Heart right ventricle (tissue), 16 donors: ENCODE measurements around the gene ZNF292. TPM values are rescaled to one million over a fixed set of nuclear protein-coding genes. Genes with fewer than 3 reads are reported as not detected.

Experiments
- ATAC-seq, 8 donors: fragments of 200-7000 bp; cut with Tn5 transposase; one replicate each; pipeline ENCODE4 v1.9.1; 2020; ENCODE audit warnings: mild to moderate bottlenecking in 8 of 8, moderate library complexity in 8 of 8, moderate number of reproducible peaks in 1 of 8
- DNase-seq, 2 donors: peaks; one replicate each; pipeline ENCODE4 v3.0.0-alpha.2; 2020
- H3K27ac ChIP-seq, 10 donors: fragments of 200-600 bp; sonication (generic) in 2 of 10; one replicate each; pipeline versions ENCODE4 v1.5.0 to v1.8.0; 2020 to 2022; ENCODE audit warnings: mild to moderate bottlenecking in 3 of 10
- H3K27me3 ChIP-seq, 7 donors: fragments of 200-600 bp; one replicate each; pipeline ENCODE4 v1.8.0; 2021 to 2022; ENCODE audit warnings: mild to moderate bottlenecking in 2 of 7
- H3K36me3 ChIP-seq, 9 donors: fragments of 200-600 bp; sonication (generic) in 1 of 9; one replicate each; pipeline versions ENCODE4 v1.5.0 to v1.8.0; 2020 to 2022; ENCODE audit warnings: mild to moderate bottlenecking in 2 of 9
- H3K4me1 ChIP-seq, 9 donors: fragments of 200-600 bp; sonication (generic) in 1 of 9; one replicate each; pipeline versions ENCODE4 v1.5.0 to v1.8.0; 2020 to 2022; ENCODE audit warnings: mild to moderate bottlenecking in 4 of 9
- H3K4me3 ChIP-seq, 10 donors: fragments of 200-600 bp; sonication (generic) in 2 of 10; one replicate each; pipeline versions ENCODE4 v1.5.0 to v1.8.0; 2020 to 2022; ENCODE audit warnings: mild to moderate bottlenecking in 7 of 10, moderate library complexity in 2 of 10
- H3K9me3 ChIP-seq, 11 donors: fragments of 200-600 bp in 10 of 11; sonication (generic) in 2 of 11; one replicate each; pipeline versions ENCODE4 v1.5.0 to v1.8.0; 2013 to 2022; ENCODE audit warnings: mild to moderate bottlenecking in 2 of 11, control low read depth in 1 of 11, moderate library complexity in 1 of 11
- CTCF ChIP-seq, 9 donors: fragments of 200-600 bp; sonication (generic) in 2 of 9; IDR thresholded peaks; one replicate each; pipeline versions ENCODE4 v1.5.0 to v1.8.0; 2021 to 2022; ENCODE audit warnings: antibody characterized with exemption in 9 of 9, mild to moderate bottlenecking in 5 of 9, moderate library complexity in 1 of 9
- WGBS, 2 donors: extraction: QIAGEN DNeasy Blood & Tissue Kit; methylation state at CpG; one replicate each; pipeline ENCODE4 v1.1.7; 2013; ENCODE audit warnings: inconsistent platforms in 1 of 2; 5-methylcytosine and 5-hydroxymethylcytosine counted together
- intact Hi-C, 10 donors: fragments of 100-400 bp; cut with DNase I; formaldehyde crosslinking; loops; one replicate each; pipeline versions ENCODE4 v1.11.1 to v1.14.2; 2022
- polyA plus RNA-seq, 2 donors: library from polyadenylated mRNA; stranded (reverse); fragments of 200-250 nt; gene quantifications; one replicate each; pipeline ENCODE4 v1.2.3, GENCODE V29; 2013
- total RNA-seq, 10 donors: library from RNA; stranded (reverse); fragmentation: NEBNext Ultra II Directional in 3 of 10; extraction: Animal tissue kit (Norgen Biotek cat#: 25700) in 3 of 10; gene quantifications; one replicate each; pipeline versions ENCODE4 v1.2.1 to v1.2.4, GENCODE V29; 2021 to 2023
- donor health status: Arrhythmogenic right ventricular cardiomyopathy.
- donor health status: ischemic (EF 13 %, LVEDD 7.1; RV severe dilation, severe dysfunction).
- donor health status: healthy with polysubstance abuse.
- donor health status: DM: no; HTN: yes; CAD: no.
- donor health status: DM: no; HTN: no; CAD: no.
- donor health status: ischemic (EF 25% LVEDD 6.9; RV normal size, moderate dysfunction).
- donor health status: ischemic (EF 25% LVEDD 5.7; RV mildly dilated, moderate dysfunction).
- donor health status: healthy.
- donor health status: DM: yes; HTN: yes; CAD: no.
- donor health status: Ischemic cardiomyopathy.
- donor health status: ischemic (EF 35%, LVEDD 5.7; RV mildly dilated, moderate dysfunction).
- donor health status: nonischemic (EF 11% LVEDD 7.7; RV severe dilation, severe dysfunction).
- donor health status: DM: yes; HTN: yes; CAD: no.
- donor health status: PGD.
- donor health status: ischemic (EF 29% LVEDD 5.4; RV normal size, mild dysfunction).
- donor health status: nonischemic (EF 23%, LVEDD 6.1; RV moderate dilation, normal function).

Gene ZNF292
- total and polyA plus RNA-seq, 12 donors = 1.9 to 38.2 (median 31.3) TPM

GRCh38 chr6:87171938-87172633 lies 16.7 kb downstream of the ZNF292 start:
- TF ChIP-seq CTCF (IDR thresholded peaks at IDR 0.05) = no peak
- H3K27ac ChIP-seq = no peak overlapping the region
- DNase-seq (no peak), ATAC-seq (no peak)
- no peaks in the 10 kb centered on the region for H3K27me3 ChIP-seq
- H3K36me3 ChIP-seq = peaks cover 0 to 13% (median 0%) of the 10 kb centered on the region in 9 donors
- no peak overlapping the region for H3K4me3 ChIP-seq
- intact Hi-C loops = no loop called here
- WGBS, 2 donors = 68% methylated on average over 2 of the region's 2 CpGs
- peaks cover 0 to 70% (median 49%) of the 10 kb centered on the region in 9 donors for H3K4me1 ChIP-seq
- no peaks in the 10 kb centered on the region for H3K9me3 ChIP-seq

- TF ChIP-seq CTCF (IDR thresholded peaks at IDR 0.05) = no peak
- H3K4me3 ChIP-seq = no peak overlapping the region
- ATAC-seq (peak; percentile 34 to 93 (median 75)), DNase-seq (no peak)
- intact Hi-C loops = no loop called here
- peak overlapping the region in 4 of 10 donors; percentile 15 to 49 (median 31) for H3K27ac ChIP-seq
- peaks cover 0 to 18% (median 0%) of the 10 kb centered on the region in 9 donors for H3K36me3 ChIP-seq
- peaks cover 0 to 65% (median 49%) of the 10 kb centered on the region in 9 donors for H3K4me1 ChIP-seq
- H3K9me3 ChIP-seq = no peaks in the 10 kb centered on the region
- H3K27me3 ChIP-seq = no peaks in the 10 kb centered on the region
- 31 to 38% methylated on average over 3 of the region's 3 CpGs for WGBS, 2 donors
Measured at GRCh38 chr6:87174078-87174579, 18.8 kb downstream of the ZNF292 start.

GRCh38 chr6:87176493-87176892 lies 21.1 kb downstream of the ZNF292 start:
- whole genome bisulfite sequencing, 2 donors = 95 to 96% methylated on average over 2 of the region's 2 CpGs
- Histone ChIP-seq H3K4me1 (peaks cover 0 to 44% (median 33%) of the 10 kb centered on the region in 9 donors), H3K4me3 (no peak overlapping the region), H3K27ac (no peak overlapping the region), H3K36me3 (peaks cover 0 to 22% (median 0%) of the 10 kb centered on the region in 9 donors), H3K9me3 (no peaks in the 10 kb centered on the region), H3K27me3 (no peaks in the 10 kb centered on the region)
- TF ChIP-seq CTCF (IDR thresholded peaks at IDR 0.05) = no peak
- DNase-seq (no peak), ATAC-seq (no peak)
- intact Hi-C loops = no loop called here

- no peak overlapping the region for H3K4me3 ChIP-seq
- WGBS, 2 donors = 87 to 89% methylated on average over 7 of the region's 7 CpGs
- no peaks in the 10 kb centered on the region for H3K27me3 ChIP-seq
- H3K36me3 ChIP-seq = peaks cover 0 to 22% (median 0%) of the 10 kb centered on the region in 9 donors
- H3K9me3 ChIP-seq = no peaks in the 10 kb centered on the region
- no peak for DNase-seq
- TF ChIP-seq CTCF (IDR thresholded peaks at IDR 0.05) = no peak
- no peak overlapping the region for H3K27ac ChIP-seq
- peaks cover 0 to 9% (median 4%) of the 10 kb centered on the region in 9 donors for H3K4me1 ChIP-seq
- ATAC-seq = no peak
- intact Hi-C loops = no loop called here
Measured at GRCh38 chr6:87180105-87180728, 24.9 kb downstream of the ZNF292 start.
